Mucosa of stomach (tissue), 1 donor: ENCODE measurements around the gene GTPBP10.
A peak's percentile ranks its signal among the peaks of the same experiment; 100 is the strongest.

Experiments
- H3K27me3 ChIP-seq: one replicate; pipeline ENCODE4 v1.7.0; 2013; ENCODE audit warnings: mild to moderate bottlenecking, low read length; ENCODE audit not compliant: control insufficient read depth, insufficient read depth
- H3K36me3 ChIP-seq: one replicate; pipeline ENCODE4 v1.7.0; 2013; ENCODE audit warnings: low read length; ENCODE audit not compliant: control insufficient read depth, insufficient read depth
- H3K4me1 ChIP-seq: one replicate; pipeline ENCODE4 v1.7.0; 2013; ENCODE audit warnings: mild to moderate bottlenecking, low read length; ENCODE audit not compliant: control insufficient read depth, insufficient read depth
- H3K4me3 ChIP-seq: one replicate; pipeline ENCODE4 v1.7.0; 2013; ENCODE audit warnings: low read length
- H3K9ac ChIP-seq: one replicate; pipeline ENCODE4 v1.7.0; 2013; ENCODE audit warnings: mild to moderate bottlenecking, low read length, moderate library complexity
- H3K9me3 ChIP-seq: one replicate; pipeline ENCODE4 v1.7.0; 2013; ENCODE audit warnings: mild to moderate bottlenecking, low read length, moderate library complexity; ENCODE audit not compliant: control insufficient read depth
- donor health status: Pancreatic carcinoma.

GTPBP10 gene

GRCh38 chr7:90411510-90411909 is 65.0 kb downstream of the GTPBP10 start:
- H3K4me1 ChIP-seq, result peaks cover 56% of the 10 kb centered on the region
- no peaks in the 10 kb centered on the region for H3K27me3 ChIP-seq
- H3K36me3 ChIP-seq, result no peaks in the 10 kb centered on the region
- H3K9me3 ChIP-seq, result no peaks in the 10 kb centered on the region
- H3K4me3 ChIP-seq, result no peak overlapping the region
- peak overlapping the region; percentile 24 for H3K9ac ChIP-seq

DNA sequence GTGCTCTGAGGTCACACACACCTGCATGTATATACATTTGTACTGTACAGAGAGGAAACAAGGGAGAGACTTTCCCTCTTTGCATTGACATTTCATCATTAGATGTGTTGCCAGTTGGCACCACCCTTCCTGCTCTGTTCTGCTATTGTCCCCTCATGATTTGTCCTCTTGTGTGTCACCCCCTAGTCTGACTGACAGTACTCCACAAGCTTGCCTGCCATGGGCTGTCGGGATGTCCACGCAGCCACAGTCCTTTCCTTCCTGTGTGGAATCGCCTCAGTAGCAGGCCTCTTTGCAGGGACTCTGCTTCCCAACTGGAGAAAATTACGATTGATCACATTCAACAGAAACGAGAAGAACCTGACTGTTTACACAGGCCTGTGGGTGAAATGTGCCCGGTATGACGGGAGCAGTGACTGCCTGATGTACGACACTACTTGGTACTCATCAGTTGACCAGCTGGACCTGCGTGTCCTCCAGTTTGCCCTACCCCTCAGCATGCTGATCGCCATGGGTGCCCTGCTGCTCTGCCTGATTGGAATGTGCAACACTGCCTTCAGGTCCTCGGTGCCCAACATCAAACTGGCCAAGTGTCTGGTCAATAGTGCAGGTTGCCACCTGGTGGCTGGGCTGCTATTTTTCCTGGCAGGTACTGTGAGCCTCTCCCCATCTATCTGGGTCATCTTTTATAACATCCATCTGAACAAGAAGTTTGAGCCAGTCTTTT is 66.1 kb downstream of the GTPBP10 start:
- Histone ChIP-seq H3K9ac (no peak overlapping the region), H3K4me1 (peaks cover 49% of the 10 kb centered on the region), H3K36me3 (no peaks in the 10 kb centered on the region), H3K27me3 (no peaks in the 10 kb centered on the region), H3K9me3 (no peaks in the 10 kb centered on the region), H3K4me3 (no peak overlapping the region)

DNA sequence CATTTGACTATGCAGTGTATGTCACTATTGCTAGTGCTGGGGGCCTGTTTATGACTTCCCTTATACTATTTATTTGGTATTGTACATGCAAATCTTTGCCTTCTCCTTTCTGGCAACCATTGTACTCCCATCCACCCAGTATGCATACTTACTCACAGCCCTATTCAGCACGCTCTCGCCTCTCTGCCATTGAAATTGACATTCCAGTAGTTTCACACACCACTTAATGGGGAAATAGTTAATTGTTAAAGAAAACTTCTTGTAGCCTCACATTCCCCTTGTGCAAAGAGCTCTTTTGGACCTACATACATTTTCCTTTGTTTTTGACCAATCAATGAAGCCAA is 66.6 kb downstream of the GTPBP10 start:
- Histone ChIP-seq H3K9ac (no peak overlapping the region), H3K4me1 (peaks cover 45% of the 10 kb centered on the region), H3K36me3 (no peaks in the 10 kb centered on the region), H3K4me3 (no peak overlapping the region), H3K9me3 (no peaks in the 10 kb centered on the region), H3K27me3 (no peaks in the 10 kb centered on the region)

- Histone ChIP-seq H3K4me3 (no peak overlapping the region), H3K9ac (no peak overlapping the region), H3K4me1 (peaks cover 7% of the 10 kb centered on the region), H3K9me3 (no peaks in the 10 kb centered on the region), H3K36me3 (no peaks in the 10 kb centered on the region), H3K27me3 (no peaks in the 10 kb centered on the region)
Observed at GRCh38 chr7:90421651-90422050, 75.1 kb downstream of the GTPBP10 start.

- Histone ChIP-seq H3K4me3 (no peak overlapping the region), H3K9ac (no peak overlapping the region), H3K9me3 (no peaks in the 10 kb centered on the region), H3K27me3 (no peaks in the 10 kb centered on the region), H3K36me3 (no peaks in the 10 kb centered on the region), H3K4me1 (peaks cover 7% of the 10 kb centered on the region)
Observed at GRCh38 chr7:90424720-90425119, 78.2 kb downstream of the GTPBP10 start.

DNA sequence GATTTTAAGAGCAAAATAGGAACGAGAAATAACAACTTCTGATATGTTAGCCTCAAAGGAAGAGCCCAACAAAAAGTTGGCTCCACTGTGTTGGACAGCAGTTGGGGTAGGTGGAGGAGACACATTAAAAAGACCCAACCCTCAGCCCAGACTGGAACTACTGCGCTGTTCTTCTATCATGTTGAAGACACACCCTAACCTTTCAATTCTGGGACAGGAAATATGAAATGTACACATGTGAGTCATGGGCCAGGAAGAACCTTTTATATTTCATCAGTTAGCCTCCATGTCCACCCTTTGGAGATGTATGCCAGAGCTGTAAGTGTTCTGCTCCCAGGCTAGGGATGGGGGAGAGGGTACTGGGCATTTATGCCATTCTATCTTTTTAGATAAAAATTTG is 78.9 kb downstream of the GTPBP10 start:
- Histone ChIP-seq H3K9me3 (no peaks in the 10 kb centered on the region), H3K4me1 (peaks cover 7% of the 10 kb centered on the region), H3K36me3 (no peaks in the 10 kb centered on the region), H3K9ac (no peak overlapping the region), H3K27me3 (no peaks in the 10 kb centered on the region), H3K4me3 (no peak overlapping the region)

DNA sequence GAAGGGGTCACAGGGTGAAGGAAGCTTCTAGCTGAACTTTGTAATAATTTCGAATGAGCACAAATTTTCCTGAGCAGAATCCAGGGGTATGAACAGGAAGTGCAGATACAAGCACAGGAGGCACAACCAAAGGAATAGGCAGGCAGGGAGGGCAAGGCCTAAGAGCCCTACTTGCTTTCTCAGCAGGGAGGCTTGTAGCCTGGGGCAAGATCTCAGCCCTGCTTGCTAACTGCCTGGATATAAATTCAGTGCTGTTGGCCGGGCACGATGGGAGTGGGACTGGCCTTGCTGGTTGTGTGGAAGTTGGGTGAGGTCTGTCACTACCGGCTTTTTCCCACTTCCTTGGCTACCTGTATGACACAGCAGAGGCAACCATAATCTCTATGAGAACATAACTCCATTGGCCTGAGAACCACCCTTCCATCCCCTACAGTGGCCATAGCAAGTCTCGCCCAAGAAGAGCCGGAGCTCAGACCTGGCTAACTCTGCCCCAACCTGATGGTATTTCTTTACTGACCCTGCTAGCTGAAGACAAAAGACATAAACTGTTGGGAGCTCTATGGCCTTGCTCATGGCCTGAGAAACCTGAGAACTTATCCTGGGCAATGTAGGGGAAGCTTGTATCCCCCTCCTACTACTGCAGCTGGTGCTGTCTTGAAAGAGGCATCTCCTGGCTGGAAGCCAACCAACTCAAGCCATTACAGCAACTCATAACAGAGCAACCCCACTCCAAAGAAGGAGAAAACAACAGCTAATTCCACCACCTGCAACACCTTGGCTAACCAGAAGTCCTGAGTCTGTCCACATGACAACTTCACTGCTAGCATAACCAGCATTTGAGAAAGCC is 84.3 kb downstream of the GTPBP10 start:
- H3K9ac ChIP-seq, result no peak overlapping the region
- H3K36me3 ChIP-seq, result no peaks in the 10 kb centered on the region
- no peaks in the 10 kb centered on the region for H3K9me3 ChIP-seq
- no peaks in the 10 kb centered on the region for H3K4me1 ChIP-seq
- no peak overlapping the region for H3K4me3 ChIP-seq
- no peaks in the 10 kb centered on the region for H3K27me3 ChIP-seq

GRCh38 chr7:90432752-90433151 is 86.2 kb downstream of the GTPBP10 start:
- H3K9me3 ChIP-seq, result no peaks in the 10 kb centered on the region
- H3K36me3 ChIP-seq, result no peaks in the 10 kb centered on the region
- no peak overlapping the region for H3K4me3 ChIP-seq
- H3K4me1 ChIP-seq, result no peaks in the 10 kb centered on the region
- no peaks in the 10 kb centered on the region for H3K27me3 ChIP-seq
- no peak overlapping the region for H3K9ac ChIP-seq

GRCh38 chr7:90433221-90433620 is 86.7 kb downstream of the GTPBP10 start:
- H3K9me3 ChIP-seq, result no peaks in the 10 kb centered on the region
- H3K9ac ChIP-seq, result no peak overlapping the region
- H3K4me3 ChIP-seq, result peak overlapping the region; percentile 4
- no peaks in the 10 kb centered on the region for H3K4me1 ChIP-seq
- no peaks in the 10 kb centered on the region for H3K36me3 ChIP-seq
- no peaks in the 10 kb centered on the region for H3K27me3 ChIP-seq
